ENCODE data around the gene ABCA2.

Gene ABCA2

DNA sequence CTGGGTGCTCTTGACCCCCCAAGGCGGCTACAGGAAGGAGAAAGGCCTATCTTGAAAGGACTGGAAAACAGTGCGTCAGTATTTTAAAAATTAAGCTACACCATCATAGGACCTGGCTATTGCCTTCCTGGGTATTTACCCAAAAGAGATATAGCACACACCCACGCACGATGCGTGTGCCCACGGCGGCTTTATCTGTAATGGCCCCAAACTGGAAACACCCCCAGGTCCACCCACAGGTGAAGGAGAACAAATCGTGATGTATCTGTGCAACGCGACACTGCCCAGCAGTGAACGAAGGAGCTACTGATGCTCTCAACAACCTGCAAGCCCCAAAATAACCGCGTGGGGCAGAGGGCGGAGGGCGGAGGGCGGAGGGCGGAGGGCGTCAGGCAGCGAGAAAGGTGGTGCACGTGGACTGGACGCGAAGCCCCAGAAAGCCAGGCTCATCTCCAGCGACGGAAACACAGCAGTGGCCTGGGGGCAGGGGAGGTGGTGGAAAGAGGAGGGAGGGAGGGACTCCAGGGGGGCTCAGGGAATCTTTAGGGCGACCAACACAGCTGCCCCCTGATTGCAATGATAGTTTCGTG lies 63.1 kb downstream of the ABCA2 start:
- Histone ChIP-seq H3K4me2 (ENCODE audit: low read length) (no peak overlapping the region), H3K9ac (ENCODE audit: low read length) (no peak overlapping the region), H3K9me3 (ENCODE audit: low read length) (no peaks in the 10 kb centered on the region), H3K36me3 (ENCODE audit: insufficient read depth, low read length) (no peaks in the 10 kb centered on the region), H3K27me3 (ENCODE audit: insufficient read depth, low read length) (peaks cover 14% of the 10 kb centered on the region; the same call in 1 of the 2 replicates), H3K4me1 (ENCODE audit: insufficient read depth, low read length, severe bottlenecking) (peaks cover 5% of the 10 kb centered on the region), H3K9me2 (ENCODE audit: low read depth, low read length) (no peaks in the 10 kb centered on the region), H2AFZ (ENCODE audit: low read length) (no peak overlapping the region), H3K79me2 (ENCODE audit: insufficient read depth, low read length) (no peaks in the 10 kb centered on the region), H3K4me3 (ENCODE audit: low read depth, low read length, poor library complexity, severe bottlenecking) (no peak overlapping the region), H4K20me1 (ENCODE audit: insufficient read depth, low read length) (no peaks in the 10 kb centered on the region), H3F3A (ENCODE audit: insufficient read depth, low read length) (no peaks in the 10 kb centered on the region), H3K27ac (ENCODE audit: low read depth, low read length, poor library complexity, severe bottlenecking) (no peak overlapping the region)
- TF ChIP-seq, protein P1, sequence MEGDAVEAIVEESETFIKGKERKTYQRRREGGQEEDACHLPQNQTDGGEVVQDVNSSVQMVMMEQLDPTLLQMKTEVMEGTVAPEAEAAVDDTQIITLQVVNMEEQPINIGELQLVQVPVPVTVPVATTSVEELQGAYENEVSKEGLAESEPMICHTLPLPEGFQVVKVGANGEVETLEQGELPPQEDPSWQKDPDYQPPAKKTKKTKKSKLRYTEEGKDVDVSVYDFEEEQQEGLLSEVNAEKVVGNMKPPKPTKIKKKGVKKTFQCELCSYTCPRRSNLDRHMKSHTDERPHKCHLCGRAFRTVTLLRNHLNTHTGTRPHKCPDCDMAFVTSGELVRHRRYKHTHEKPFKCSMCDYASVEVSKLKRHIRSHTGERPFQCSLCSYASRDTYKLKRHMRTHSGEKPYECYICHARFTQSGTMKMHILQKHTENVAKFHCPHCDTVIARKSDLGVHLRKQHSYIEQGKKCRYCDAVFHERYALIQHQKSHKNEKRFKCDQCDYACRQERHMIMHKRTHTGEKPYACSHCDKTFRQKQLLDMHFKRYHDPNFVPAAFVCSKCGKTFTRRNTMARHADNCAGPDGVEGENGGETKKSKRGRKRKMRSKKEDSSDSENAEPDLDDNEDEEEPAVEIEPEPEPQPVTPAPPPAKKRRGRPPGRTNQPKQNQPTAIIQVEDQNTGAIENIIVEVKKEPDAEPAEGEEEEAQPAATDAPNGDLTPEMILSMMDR (IDR thresholded peaks at IDR 0.05; ENCODE audit: low read length), result no peak
- no peak for TF ChIP-seq EZH2 (IDR thresholded peaks at IDR 0.05; ENCODE audit: borderline replicate concordance, low read length)

DNA sequence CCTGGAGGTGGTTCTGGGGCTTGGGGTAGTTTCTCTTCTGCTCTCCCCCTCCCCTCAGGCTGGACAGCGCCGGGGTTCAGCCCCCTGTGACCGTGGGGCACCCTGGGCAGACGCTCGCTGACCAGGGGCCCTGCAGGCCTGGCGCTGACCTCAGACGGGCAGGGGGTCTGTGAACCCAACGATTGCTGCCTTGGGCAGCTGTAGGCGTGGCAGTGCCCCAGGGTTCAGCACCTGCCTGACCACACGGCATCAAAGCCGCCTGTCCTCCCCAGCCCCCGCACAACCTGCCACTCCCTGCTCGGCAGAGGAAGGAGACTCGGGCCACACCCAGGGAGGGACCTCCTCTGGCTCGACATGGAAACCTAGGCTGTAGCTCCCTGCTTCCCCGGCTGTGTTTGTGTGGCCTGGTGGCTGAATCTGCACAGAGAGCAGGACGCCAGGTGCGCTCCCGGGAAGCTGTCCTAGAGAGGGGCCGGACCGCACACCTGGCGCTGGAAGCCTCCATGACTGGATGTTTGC lies 63.8 kb downstream of the ABCA2 start:
- Histone ChIP-seq H3K4me2 (ENCODE audit: low read length) (no peak overlapping the region), H3K4me1 (ENCODE audit: insufficient read depth, low read length, severe bottlenecking) (peaks cover 5% of the 10 kb centered on the region), H3K9me2 (ENCODE audit: low read depth, low read length) (no peaks in the 10 kb centered on the region), H3K9me3 (ENCODE audit: low read length) (no peaks in the 10 kb centered on the region), H3K4me3 (ENCODE audit: low read depth, low read length, poor library complexity, severe bottlenecking) (no peak overlapping the region), H3F3A (ENCODE audit: insufficient read depth, low read length) (no peaks in the 10 kb centered on the region), H4K20me1 (ENCODE audit: insufficient read depth, low read length) (no peaks in the 10 kb centered on the region), H3K79me2 (ENCODE audit: insufficient read depth, low read length) (no peaks in the 10 kb centered on the region), H3K36me3 (ENCODE audit: insufficient read depth, low read length) (no peaks in the 10 kb centered on the region), H2AFZ (ENCODE audit: low read length) (no peak overlapping the region), H3K27ac (ENCODE audit: low read depth, low read length, poor library complexity, severe bottlenecking) (no peak overlapping the region), H3K9ac (ENCODE audit: low read length) (no peak overlapping the region), H3K27me3 (ENCODE audit: insufficient read depth, low read length) (peaks cover 19% of the 10 kb centered on the region; the same call in 1 of the 2 replicates)
- TF ChIP-seq, protein P1 (IDR thresholded peaks at IDR 0.05; ENCODE audit: low read length), result no peak
- TF ChIP-seq EZH2 (IDR thresholded peaks at IDR 0.05; ENCODE audit: borderline replicate concordance, low read length), result no peak

DNA sequence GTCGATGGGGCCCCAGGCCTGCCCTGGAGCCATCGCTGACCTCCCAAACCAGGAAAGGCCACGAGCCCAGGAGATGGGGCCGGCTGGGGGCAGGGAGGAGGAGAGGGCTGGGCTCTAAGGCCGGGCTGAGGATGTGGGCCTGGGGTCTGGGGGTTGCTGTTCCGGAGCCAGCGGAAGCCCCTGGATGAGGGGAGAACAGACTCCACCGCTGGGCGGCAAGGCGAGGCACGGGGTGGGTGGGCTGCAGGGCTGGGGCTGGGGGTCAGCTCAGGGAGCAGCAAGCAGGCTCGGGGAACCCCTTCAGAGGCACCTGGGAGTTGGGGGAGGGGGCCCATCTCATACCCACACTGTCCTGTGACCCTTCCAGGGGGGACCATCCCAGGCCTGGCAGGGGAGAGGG lies 64.3 kb downstream of the ABCA2 start:
- Histone ChIP-seq H3K4me1 (ENCODE audit: insufficient read depth, low read length, severe bottlenecking) (peaks cover 5% of the 10 kb centered on the region), H3F3A (ENCODE audit: insufficient read depth, low read length) (no peaks in the 10 kb centered on the region), H3K36me3 (ENCODE audit: insufficient read depth, low read length) (no peaks in the 10 kb centered on the region), H3K27ac (ENCODE audit: low read depth, low read length, poor library complexity, severe bottlenecking) (no peak overlapping the region), H3K9me3 (ENCODE audit: low read length) (no peaks in the 10 kb centered on the region), H4K20me1 (ENCODE audit: insufficient read depth, low read length) (no peaks in the 10 kb centered on the region), H3K27me3 (ENCODE audit: insufficient read depth, low read length) (peaks cover 19% of the 10 kb centered on the region; the same call in 1 of the 2 replicates), H3K4me3 (ENCODE audit: low read depth, low read length, poor library complexity, severe bottlenecking) (no peak overlapping the region), H2AFZ (ENCODE audit: low read length) (no peak overlapping the region), H3K9me2 (ENCODE audit: low read depth, low read length) (no peaks in the 10 kb centered on the region), H3K79me2 (ENCODE audit: insufficient read depth, low read length) (no peaks in the 10 kb centered on the region), H3K9ac (ENCODE audit: low read length) (no peak overlapping the region), H3K4me2 (ENCODE audit: low read length) (no peak overlapping the region)
- no peak for TF ChIP-seq EZH2 (IDR thresholded peaks at IDR 0.05; ENCODE audit: borderline replicate concordance, low read length)
- TF ChIP-seq, protein P1 (IDR thresholded peaks at IDR 0.05; ENCODE audit: low read length), result no peak
